G401.6 (cell line): Measurements from ENCODE around the gene SGMS1.
"Not testable (repeated sequence)": the region's sequence is repeated elsewhere in the genome, so short reads cannot be mapped to it uniquely, and the experiment has no call there.

ENCODE experiments used
- FAIRE-seq: peaks from 2 replicates; lab custom pipeline; 2012; peaks lifted over from hg19 to GRCh38; lab: Jason Lieb, UNC

Gene SGMS1

GRCh38 chr10:50580262-50580891 is 43.4 kb downstream of the SGMS1 start:
- FAIRE-seq, result no peak

GRCh38 chr10:50579491-50580261 is 44.1 kb downstream of the SGMS1 start:
- FAIRE-seq, result no peak

DNA sequence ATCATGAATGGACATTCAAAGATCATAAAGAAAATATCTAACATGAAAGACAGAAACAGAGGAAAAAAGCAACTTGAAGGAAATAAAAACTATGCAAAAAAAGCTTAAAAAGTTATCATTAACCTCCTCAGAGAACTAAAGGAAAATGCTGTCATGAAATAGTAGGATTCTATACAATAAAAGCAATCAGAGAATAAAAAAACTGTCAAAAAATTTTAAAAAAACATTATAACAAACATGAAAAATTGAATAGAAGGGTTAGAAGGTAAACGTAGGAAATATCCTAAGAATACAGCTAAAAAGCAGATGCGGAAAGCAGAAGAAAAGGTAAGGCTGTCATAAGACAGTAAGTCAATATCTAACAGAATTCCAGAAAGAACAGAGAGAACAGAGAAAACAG is 44.8 kb downstream of the SGMS1 start:
- peak; percentile 53 for FAIRE-seq

DNA sequence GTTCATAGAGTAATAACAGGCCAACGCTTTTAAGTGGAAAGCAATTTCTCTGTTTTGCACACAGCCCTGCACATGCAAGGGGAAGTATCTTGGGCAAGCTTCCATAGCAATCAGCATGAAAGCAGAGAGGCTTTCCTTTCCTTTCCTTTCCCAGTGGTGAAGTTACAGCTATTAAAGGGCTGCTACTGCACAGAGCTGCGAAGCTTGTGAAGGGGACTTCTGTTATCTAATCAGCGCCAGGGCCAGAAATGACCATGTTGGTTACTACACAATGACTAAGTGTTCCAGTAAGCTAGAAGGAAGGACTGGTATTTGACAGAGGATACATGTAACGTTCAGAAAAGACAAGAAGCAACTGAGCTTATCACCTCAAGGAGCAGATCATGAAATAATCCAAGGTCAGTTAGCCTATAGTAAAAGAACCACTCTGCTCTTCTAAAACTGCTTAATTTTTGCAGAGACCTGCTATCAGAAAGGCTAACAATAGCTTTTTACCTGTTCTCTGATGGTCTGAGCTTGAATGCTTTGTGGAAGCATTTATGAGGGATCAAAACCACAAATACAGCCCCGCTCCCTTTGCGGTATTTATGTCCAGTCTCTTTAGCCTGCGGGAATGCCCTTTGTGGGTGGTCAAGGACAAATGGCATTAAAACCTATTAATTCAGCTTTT is 45.9 kb downstream of the SGMS1 start:
- no peak for FAIRE-seq

- no peak for FAIRE-seq
Observed at GRCh38 chr10:50577010-50577409, 46.7 kb downstream of the SGMS1 start.

DNA sequence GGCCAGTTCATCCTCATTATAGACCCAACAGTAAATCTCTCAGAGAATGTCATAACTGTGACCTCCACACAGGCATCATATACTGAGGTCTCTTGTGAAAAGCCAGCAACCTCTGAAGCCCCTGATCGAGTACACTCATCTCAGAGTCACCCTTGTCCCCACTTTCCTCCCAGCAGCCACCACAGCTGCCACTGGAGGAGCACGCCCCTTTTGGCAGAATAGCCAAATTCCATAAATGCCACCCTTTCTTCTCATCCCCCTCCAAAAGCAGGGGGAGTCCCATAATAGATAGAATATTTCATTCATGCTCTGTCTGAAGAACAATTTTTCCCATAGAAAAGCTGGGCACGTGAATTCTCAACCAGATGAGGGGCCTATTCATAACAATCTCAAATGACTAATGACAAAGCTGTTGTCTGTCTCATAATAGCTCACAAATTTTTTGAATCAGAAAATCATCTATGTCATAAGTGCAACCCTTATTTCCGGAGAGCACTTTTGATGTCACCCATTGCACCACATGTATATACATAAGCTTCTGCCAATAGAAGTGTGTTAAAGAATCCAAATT is 47.4 kb downstream of the SGMS1 start:
- FAIRE-seq, result no peak

DNA sequence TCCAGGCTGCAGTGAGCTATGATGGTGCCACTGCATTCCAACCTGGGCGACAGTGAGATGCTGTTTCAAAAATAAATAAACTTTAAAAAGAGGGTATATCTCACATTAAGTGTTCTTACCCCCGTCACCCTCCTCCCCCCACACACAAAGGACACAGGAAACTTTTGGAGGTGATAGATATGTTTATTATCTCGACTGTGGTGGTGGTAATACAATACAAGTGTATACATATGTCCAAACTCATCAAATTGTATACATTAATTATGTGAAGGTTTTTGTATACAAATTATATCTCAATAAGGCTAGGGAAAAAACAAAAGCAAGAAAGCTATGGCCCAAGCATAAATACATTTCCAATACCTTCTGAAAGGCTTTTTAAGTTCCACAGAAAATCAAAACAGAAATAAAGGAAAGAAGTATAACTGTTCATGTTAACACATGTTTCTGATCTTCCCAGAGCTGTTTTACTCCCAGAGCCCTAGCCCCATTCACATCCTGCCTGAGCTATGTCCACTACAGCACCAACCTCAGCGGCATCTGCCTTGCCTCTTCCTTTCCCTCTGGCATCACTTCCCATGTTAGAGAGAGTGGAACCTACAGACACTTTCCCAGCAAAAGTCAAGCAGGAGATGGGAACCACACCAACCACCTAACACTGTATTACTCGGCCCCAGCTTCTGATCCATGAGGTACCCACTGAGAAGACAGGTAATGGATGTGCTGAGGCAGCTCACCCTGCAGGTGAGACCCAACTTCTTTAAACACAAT is 48.1 kb downstream of the SGMS1 start:
- no peak for FAIRE-seq

GRCh38 chr10:50574931-50575330 is 48.8 kb downstream of the SGMS1 start:
- FAIRE-seq, result no peak

DNA sequence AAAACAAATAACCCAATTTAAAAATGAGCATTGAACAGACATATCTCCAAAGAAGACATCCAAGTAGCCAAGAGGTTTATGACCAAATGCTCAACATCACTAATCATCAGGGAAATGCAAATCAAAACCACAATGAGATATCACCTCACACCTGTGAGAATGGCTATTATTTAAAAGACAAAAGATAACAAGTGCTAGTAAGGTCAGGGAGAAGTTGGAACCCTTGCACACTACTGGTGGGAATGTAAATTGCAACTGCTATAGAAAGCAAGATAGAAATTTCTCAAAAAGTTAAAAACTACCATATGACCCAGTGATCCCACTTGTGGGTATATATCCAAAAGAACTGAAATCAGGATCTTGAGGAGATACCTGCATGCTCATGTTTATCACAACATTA is 49.5 kb downstream of the SGMS1 start:
- FAIRE-seq, result no peak

GRCh38 chr10:50572017-50572491 is 51.7 kb downstream of the SGMS1 start:
- no peak for FAIRE-seq

DNA sequence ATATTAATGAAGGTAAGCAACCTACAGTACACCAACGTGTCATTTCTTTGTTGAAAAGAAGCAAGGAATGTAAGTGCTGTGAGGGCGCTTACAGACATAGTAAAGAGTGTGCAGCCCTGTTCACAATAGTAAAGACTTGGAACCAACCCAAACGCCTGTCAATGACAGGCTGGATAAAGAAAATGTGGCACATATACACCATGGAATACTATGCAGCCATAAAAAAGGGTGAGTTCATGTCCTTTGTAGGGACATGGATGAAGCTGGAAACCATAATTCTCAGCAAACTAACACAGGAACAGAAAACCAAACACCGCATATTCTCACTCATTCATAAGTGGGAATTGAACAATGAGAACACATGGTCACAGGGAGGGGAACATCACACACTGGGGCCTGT is 55.0 kb downstream of the SGMS1 start:
- not testable (repeated sequence) for FAIRE-seq

GRCh38 chr10:50567384-50567783 is 56.4 kb downstream of the SGMS1 start:
- FAIRE-seq, result no peak

DNA sequence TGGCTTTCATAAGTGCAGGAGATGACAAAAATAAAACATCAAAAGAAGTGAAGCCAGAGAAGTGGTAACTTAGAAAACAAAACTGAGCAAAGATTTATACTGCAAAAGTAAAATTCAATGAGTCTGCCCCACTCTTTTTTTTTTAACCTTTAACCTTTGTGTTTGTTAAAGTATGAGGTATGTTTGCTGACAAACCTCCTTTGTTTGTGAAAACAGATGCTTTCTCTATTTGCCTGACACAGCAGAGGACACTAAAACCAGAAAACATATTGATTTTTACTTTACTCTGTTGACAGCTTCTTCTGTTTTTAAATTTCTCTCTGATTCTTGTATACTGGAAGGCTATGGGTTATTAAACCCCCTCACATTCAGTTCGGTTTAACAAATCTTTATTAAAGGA is 57.6 kb downstream of the SGMS1 start:
- FAIRE-seq, result no peak

- no peak for FAIRE-seq
Observed at GRCh38 chr10:50565301-50566083, 58.3 kb downstream of the SGMS1 start.

DNA sequence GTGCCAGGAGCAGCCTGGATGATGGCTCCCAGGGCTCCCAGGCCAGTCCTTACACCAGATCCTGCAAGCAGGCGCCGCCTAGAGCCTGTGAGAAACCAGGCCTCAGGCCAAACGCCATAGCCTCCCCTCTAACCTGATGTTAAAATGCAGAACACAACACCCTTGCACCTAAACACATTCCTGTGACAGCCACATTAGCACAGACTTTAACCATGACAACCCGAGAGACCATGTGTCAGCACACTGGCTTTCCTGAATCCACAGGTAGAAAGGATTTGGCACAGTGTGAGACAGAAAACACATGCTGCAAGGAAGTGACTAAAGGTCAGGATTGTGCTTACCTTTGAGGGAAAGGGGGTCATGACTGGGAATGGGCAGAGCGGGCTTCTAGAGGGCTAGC is 59.9 kb downstream of the SGMS1 start:
- no peak for FAIRE-seq

DNA sequence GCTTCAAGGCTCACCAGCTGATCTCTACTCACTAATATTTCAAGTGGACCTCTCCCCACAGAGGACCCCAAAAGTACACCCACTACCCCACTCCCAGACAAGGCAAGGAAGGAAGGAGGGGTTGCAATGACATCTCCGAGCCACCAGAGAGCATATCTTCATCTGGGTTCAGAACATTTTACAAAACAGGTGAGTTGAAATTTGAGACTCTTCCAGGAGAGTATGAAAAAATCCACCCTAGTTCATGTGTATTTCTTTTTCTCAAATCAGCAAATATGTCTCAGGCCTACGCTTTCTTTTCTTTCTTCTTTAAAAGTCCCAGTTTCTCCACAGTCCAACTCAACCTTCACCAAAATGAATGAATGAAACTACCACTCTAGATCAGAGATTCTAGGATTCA is 61.9 kb downstream of the SGMS1 start:
- FAIRE-seq, result peak; percentile 76

DNA sequence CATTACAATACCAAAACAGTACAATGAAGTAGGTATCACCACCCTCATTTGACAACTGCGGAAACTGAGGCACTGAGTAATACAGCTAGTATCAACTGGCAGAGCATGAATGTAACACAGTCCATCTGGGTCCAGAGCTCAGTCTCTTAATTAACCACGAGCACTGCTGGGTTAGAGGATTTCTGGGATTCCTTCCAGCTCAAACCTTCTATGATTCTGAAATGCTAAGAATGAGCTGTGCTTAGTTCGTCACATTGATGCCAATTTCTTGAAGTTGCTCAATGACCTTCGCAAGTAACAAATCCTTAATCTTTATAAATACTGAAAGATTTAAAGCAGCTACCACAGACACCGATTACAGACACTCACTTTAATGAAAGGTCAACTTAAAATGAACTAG is 62.5 kb downstream of the SGMS1 start:
- peak; percentile 69 for FAIRE-seq

GRCh38 chr10:50560370-50560769 is 63.4 kb downstream of the SGMS1 start:
- FAIRE-seq, result no peak

GRCh38 chr10:50558371-50558770 is 65.4 kb downstream of the SGMS1 start:
- FAIRE-seq, result no peak

GRCh38 chr10:50557130-50557682 is 66.5 kb downstream of the SGMS1 start:
- FAIRE-seq, result peak; percentile 41
